Endodermal cell (in vitro differentiated cells): ENCODE data around the gene GNL3L. TPM values are rescaled to one million over a fixed set of nuclear protein-coding genes. Genes with fewer than 3 reads are reported as not detected.

Experiments
- DNase-seq: peaks from one replicate; pipeline ENCODE4 v3.0.0-alpha.2; 2017
- H3K27ac ChIP-seq: 2 replicates; pipeline ENCODE4 v1.5.1; 2013; ENCODE audit warnings: mild to moderate bottlenecking, low read depth, low read length, moderate library complexity
- H3K27me3 ChIP-seq: 2 replicates; pipeline ENCODE4 v1.6.1; 2013; ENCODE audit warnings: mild to moderate bottlenecking, low read length, moderate library complexity; ENCODE audit not compliant: insufficient read depth, control insufficient read depth, poor library complexity, severe bottlenecking
- H3K36me3 ChIP-seq: 2 replicates; pipeline ENCODE4 v1.7.0; 2013; ENCODE audit warnings: mild to moderate bottlenecking, low read length, moderate library complexity; ENCODE audit not compliant: control insufficient read depth, insufficient read depth
- H3K4me1 ChIP-seq: one replicate; pipeline ENCODE4 v1.7.0; 2013; ENCODE audit warnings: low read length; ENCODE audit not compliant: control insufficient read depth, insufficient read depth
- H3K4me3 ChIP-seq: 2 replicates; pipeline ENCODE4 v1.5.1; 2013; ENCODE audit warnings: mild to moderate bottlenecking, low read length, moderate library complexity
- H3K9ac ChIP-seq: 2 replicates; pipeline ENCODE4 v1.6.1; 2013; ENCODE audit warnings: mild to moderate bottlenecking, low read length, moderate library complexity; ENCODE audit not compliant: poor library complexity, severe bottlenecking; ENCODE audit errors: extremely low read depth
- H3K9me3 ChIP-seq: 2 replicates; pipeline ENCODE4 v1.6.1; 2013; ENCODE audit warnings: mild to moderate bottlenecking, low read length, moderate library complexity; ENCODE audit not compliant: control insufficient read depth
- H3K27ac Mint-ChIP-seq: 2 replicates; pipeline ENCODE4 v1.8.0; 2020; ENCODE audit warnings: mixed read lengths
- H3K27me3 Mint-ChIP-seq: 2 replicates; pipeline ENCODE4 v1.8.0; 2021; ENCODE audit warnings: mild to moderate bottlenecking, mixed read lengths; ENCODE audit not compliant: insufficient read depth
- H3K36me3 Mint-ChIP-seq: 2 replicates; pipeline ENCODE4 v1.8.0; 2020; ENCODE audit warnings: low read depth, mixed read lengths
- H3K4me1 Mint-ChIP-seq: 2 replicates; pipeline ENCODE4 v1.8.0; 2020; ENCODE audit warnings: mixed read lengths
- H3K4me3 Mint-ChIP-seq: 2 replicates; pipeline ENCODE4 v1.8.0; 2020; ENCODE audit warnings: mild to moderate bottlenecking, moderate library complexity, mixed read lengths
- H3K9me3 Mint-ChIP-seq: 2 replicates; pipeline ENCODE4 v1.8.0; 2020; ENCODE audit warnings: mild to moderate bottlenecking, mixed read lengths
- WGBS, 2 experiments: methylation state at CpG; one replicate each; pipeline versions ENCODE4 v1.1.5 to v1.1.7; 2013; ENCODE audit warnings: missing lambda C conversion rate in 2 of 2, mixed read lengths in 1 of 2; ENCODE audit not compliant: insufficient coverage in 1 of 2, insufficient read length in 1 of 2; 5-methylcytosine and 5-hydroxymethylcytosine counted together
- total RNA-seq, 2 donors: library from RNA; stranded (reverse); fragmentation: NEBNext Ultra II Directional in 1 of 2; extraction: Animal tissue kit (Norgen Biotek cat#: 25700) in 1 of 2; gene quantifications; 2 replicates in 1 of 2; 3 replicates in 1 of 2; pipeline ENCODE4 v1.2.1, GENCODE V29; 2021
- TF ChIP-seq, protein P1 (sequence below): fragments of 200-600 bp; sonication (generic); conservative IDR thresholded peaks from 2 replicates; pipeline ENCODE4 v1.5.0; 2021; ENCODE audit warnings: antibody characterized with exemption, mild to moderate bottlenecking

Gene GNL3L
- total RNA-seq, 2 donors from 2014 or later, result 40.2 to 43.8 TPM

DNA sequence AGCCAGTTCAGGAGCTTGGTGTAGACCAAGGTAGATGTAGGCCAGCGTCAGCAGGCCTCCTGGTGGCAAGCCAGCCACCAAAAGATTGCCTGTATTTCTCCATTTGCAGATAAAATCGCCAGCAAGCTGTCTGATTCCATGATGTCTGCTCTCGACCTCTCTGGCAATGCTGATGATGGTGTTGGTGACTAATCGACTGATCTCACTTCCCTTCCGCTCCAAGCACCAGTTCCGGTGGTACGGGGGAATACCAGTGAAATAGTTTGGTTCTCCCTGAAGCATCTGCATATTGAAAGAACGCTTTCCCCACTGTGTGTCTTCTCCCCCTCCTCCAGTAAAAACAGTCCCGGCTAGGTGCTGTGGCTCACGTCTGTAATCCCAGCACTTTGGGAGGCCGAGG is 30.4 kb downstream of the GNL3L start:
- Histone ChIP-seq H3K36me3 (peaks cover 45% of the 10 kb centered on the region), H3K27ac (no peak overlapping the region), H3K9me3 (no peaks in the 10 kb centered on the region), H3K4me3 (no peak overlapping the region), H3K9ac (no peak overlapping the region), H3K4me1 (no peaks in the 10 kb centered on the region), H3K27me3 (no peaks in the 10 kb centered on the region)
- Mint-ChIP-seq H3K9me3 (peaks cover 58% of the 10 kb centered on the region), H3K4me3 (no peak overlapping the region), H3K27ac (no peak overlapping the region), H3K36me3 (peaks cover 62% of the 10 kb centered on the region), H3K4me1 (no peaks in the 10 kb centered on the region), H3K27me3 (no peaks in the 10 kb centered on the region)
- TF ChIP-seq, protein P1, sequence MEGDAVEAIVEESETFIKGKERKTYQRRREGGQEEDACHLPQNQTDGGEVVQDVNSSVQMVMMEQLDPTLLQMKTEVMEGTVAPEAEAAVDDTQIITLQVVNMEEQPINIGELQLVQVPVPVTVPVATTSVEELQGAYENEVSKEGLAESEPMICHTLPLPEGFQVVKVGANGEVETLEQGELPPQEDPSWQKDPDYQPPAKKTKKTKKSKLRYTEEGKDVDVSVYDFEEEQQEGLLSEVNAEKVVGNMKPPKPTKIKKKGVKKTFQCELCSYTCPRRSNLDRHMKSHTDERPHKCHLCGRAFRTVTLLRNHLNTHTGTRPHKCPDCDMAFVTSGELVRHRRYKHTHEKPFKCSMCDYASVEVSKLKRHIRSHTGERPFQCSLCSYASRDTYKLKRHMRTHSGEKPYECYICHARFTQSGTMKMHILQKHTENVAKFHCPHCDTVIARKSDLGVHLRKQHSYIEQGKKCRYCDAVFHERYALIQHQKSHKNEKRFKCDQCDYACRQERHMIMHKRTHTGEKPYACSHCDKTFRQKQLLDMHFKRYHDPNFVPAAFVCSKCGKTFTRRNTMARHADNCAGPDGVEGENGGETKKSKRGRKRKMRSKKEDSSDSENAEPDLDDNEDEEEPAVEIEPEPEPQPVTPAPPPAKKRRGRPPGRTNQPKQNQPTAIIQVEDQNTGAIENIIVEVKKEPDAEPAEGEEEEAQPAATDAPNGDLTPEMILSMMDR, result no peak
- 99 to 100% methylated on average over 1 to 11 of the region's 11 CpGs for WGBS, 2 experiments
- no peak for DNase-seq

DNA sequence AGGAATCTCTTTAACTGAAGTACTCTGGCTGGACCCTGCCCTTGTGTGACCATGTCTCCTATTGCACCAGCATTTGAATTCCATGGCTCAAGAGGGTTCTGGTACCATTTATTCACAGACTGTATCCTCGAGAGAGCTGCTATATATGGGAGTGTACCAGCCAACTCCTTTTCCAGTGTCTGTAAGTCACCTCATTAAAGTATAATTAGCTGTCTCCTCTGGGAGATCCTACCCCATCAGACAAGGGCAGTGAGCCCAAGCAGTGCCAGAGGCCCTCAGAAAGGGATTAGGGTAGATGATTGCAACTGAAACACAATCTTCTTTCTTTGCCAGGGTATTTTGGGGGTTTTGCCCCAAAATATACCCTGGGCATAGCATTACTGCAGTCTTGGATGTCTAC is 31.6 kb downstream of the GNL3L start:
- H3K27me3 Mint-ChIP-seq, result no peaks in the 10 kb centered on the region
- no peak for DNase-seq
- H3K4me1 Mint-ChIP-seq, result no peaks in the 10 kb centered on the region
- H3K4me1 ChIP-seq, result no peaks in the 10 kb centered on the region
- no peaks in the 10 kb centered on the region for H3K27me3 ChIP-seq
- 100% methylated on average over 1 of the region's 1 CpG; no CpG with 5 or more reads in 1 of the 2 experiments for WGBS, 2 experiments
- no peak overlapping the region for H3K9ac ChIP-seq
- no peak overlapping the region for H3K4me3 ChIP-seq
- peaks cover 39% of the 10 kb centered on the region for H3K36me3 ChIP-seq
- peaks cover 53% of the 10 kb centered on the region for H3K36me3 Mint-ChIP-seq
- H3K27ac Mint-ChIP-seq, result no peak overlapping the region
- H3K9me3 Mint-ChIP-seq, result peaks cover 52% of the 10 kb centered on the region
- no peak overlapping the region for H3K27ac ChIP-seq
- TF ChIP-seq, protein P1, result no peak
- no peaks in the 10 kb centered on the region for H3K9me3 ChIP-seq
- no peak overlapping the region for H3K4me3 Mint-ChIP-seq

DNA sequence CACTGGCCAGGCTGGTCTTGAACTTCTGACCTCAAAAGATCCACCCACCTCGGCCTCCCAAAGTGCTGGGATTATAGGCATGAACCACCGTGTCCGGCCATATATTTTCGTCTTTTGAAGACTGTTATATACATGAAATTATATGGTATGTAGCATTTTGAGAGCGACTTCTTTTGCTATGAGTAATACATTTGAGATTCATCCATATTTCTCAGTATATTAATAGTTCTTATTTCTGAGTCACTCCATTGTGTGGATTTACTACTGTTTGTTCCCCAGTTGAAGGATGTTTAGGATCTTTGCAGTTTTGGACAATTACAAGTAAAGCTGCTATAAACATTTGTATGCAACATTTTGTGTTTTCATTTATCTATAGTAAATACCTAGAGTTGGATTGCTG is 34.9 kb downstream of the GNL3L start:
- H3K27ac Mint-ChIP-seq, result no peak overlapping the region
- no peaks in the 10 kb centered on the region for H3K27me3 Mint-ChIP-seq
- peaks cover 15% of the 10 kb centered on the region for H3K9me3 ChIP-seq
- WGBS, 2 experiments, result 96% methylated on average over 4 of the region's 5 CpGs; no CpG with 5 or more reads in 1 of the 2 experiments
- peaks cover 49% of the 10 kb centered on the region for H3K36me3 Mint-ChIP-seq
- DNase-seq, result no peak
- TF ChIP-seq, protein P1, result no peak
- H3K4me3 Mint-ChIP-seq, result no peak overlapping the region
- no peaks in the 10 kb centered on the region for H3K4me1 ChIP-seq
- H3K9me3 Mint-ChIP-seq, result peaks cover 47% of the 10 kb centered on the region
- no peak overlapping the region for H3K9ac ChIP-seq
- H3K36me3 ChIP-seq, result peaks cover 32% of the 10 kb centered on the region
- H3K4me3 ChIP-seq, result no peak overlapping the region
- no peak overlapping the region for H3K27ac ChIP-seq
- H3K27me3 ChIP-seq, result no peaks in the 10 kb centered on the region
- no peaks in the 10 kb centered on the region for H3K4me1 Mint-ChIP-seq
